ENCODE measurements around the gene RBMS3.
A peak's percentile ranks its signal among the peaks of the same experiment; 100 is the strongest.
"Not testable (repeated sequence)": the region's sequence is repeated elsewhere in the genome, so short reads cannot be mapped to it uniquely, and the experiment has no call there.

Gene RBMS3

DNA sequence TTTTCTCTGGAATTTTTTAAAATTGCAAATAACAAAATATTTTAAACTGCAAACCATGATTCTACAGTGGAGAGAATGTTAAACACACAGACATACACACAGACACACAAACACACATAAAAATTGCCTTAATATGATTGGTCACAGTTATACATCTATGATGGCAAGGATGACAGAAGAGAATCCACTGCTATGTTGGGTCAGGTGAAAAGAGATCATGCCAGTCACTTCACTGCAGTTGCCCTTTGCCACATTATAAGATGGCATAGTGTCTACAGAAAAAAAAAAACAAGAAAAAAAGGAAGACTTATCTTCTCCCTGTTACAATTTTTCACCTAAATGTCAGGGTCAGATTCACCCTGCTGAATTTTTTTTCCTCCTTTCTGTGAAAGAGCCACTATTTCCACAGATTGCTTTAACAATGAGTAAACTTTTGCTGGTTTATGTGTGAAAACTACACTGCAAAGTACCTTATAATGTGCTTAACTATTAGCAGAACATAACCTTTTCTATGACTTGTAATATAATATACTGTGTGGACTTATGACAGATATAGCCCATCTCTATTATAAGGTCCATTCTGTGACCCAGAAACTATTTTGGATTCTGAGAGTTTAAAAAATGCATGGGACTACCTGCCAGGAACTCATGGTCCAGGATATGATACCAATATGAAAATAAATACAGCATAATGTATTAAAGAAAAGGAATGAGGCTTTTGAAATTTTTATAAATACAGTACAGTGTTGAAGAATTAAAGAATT lies 111.9 kb downstream of the RBMS3 start:
- no peak for DNase-seq

DNA sequence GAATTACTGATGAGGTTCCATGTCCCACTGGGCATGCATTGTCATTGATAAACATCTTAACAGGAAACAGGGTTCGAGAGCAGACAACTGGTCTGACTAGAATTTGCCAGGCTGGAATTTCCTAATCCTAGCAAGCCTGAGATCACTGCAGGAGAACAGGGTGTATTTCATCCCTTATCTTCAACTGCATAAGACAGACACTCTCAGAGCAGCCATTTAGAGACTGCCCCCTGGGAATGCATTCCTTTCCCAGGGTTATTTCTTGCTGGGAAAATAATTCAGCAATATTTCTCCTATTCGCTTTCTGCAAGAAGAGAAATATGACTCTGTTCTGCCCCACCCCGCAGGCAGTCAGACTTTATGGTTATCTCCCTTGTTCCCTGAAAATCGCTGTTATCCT lies 113.1 kb downstream of the RBMS3 start:
- not testable (repeated sequence) for DNase-seq

DNA sequence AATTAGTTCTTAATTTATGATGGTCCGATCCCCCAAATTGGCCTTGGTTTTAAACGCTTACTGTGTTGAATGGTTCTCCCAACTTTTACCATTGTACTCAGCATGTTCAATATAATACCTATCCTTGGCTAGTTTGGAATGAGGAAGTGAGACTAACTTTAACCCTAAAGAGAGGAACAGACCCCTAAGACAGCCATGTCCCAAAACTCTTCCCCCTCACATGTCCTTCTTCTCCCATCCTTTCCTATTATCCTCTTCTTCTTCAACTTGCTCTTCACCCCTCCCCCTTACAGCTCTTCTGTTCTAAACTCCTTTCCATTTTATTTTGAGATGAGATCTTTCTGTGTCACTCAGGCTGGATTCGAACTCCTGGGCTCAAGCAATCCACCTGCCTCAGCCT lies 116.5 kb downstream of the RBMS3 start:
- no peak for DNase-seq

DNA sequence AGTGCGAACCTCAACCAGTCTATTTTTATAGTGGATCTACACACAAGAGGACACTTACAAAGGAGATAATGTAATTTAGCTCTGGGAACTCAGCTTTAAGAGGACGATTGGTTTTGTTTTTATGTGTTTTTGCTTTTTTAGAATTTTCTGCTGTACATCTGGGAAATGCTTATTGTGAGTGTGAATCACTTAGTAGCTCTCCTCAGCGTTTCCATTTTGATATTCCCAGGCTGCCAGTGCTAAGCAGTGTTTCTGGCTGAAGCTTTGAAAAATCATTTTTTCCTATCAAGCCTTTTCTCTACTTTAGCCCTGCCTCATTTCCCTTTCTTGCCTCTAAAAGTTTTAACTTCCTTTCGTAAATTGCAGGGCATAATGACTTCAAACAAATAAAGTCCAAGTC lies 117.9 kb downstream of the RBMS3 start:
- no peak for DNase-seq

- DNase-seq: no peak
Measured at GRCh38 chr3:29406291-29406832, 125.5 kb downstream of the RBMS3 start.

DNA sequence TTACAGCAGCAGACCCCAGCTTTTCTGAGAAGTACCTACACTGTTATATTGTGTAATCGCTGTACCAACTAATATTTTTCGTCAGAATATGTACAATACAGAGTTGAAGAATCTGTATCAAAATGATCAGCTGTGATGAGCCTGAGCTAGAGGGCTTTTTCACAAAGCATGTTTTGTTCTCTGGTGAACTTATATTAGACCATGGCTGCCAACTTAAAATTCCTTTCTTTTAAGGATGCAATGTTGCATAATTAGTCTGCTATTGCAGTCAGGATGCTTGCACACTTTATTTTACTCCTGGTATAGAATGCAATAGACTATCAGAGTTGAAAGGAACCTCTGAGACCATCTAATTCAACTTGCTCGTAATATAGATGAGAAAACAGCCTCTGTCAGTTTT lies 127.8 kb downstream of the RBMS3 start:
- no peak for DNase-seq

- DNase-seq: no peak
Measured at GRCh38 chr3:29409409-29409808, 128.5 kb downstream of the RBMS3 start.

DNA sequence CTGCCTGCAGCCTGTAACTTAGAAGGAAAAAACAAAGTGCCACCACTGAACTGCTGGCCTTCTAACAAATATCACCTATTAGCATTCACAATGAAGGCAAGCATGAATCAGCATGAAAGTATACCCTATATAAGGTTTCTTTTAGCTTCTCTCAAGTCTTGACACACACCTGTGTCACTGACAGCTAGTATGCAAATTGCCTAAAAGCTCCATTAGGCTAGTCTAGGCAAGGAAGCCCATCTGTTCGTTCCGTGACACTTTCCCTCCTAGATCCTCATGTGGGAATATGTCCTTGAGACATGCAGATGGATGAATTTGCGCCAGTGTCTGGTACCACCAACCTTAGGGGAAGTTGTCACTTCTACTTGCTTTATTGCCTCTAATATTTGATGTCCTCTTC lies 129.3 kb downstream of the RBMS3 start:
- no peak for DNase-seq

DNA sequence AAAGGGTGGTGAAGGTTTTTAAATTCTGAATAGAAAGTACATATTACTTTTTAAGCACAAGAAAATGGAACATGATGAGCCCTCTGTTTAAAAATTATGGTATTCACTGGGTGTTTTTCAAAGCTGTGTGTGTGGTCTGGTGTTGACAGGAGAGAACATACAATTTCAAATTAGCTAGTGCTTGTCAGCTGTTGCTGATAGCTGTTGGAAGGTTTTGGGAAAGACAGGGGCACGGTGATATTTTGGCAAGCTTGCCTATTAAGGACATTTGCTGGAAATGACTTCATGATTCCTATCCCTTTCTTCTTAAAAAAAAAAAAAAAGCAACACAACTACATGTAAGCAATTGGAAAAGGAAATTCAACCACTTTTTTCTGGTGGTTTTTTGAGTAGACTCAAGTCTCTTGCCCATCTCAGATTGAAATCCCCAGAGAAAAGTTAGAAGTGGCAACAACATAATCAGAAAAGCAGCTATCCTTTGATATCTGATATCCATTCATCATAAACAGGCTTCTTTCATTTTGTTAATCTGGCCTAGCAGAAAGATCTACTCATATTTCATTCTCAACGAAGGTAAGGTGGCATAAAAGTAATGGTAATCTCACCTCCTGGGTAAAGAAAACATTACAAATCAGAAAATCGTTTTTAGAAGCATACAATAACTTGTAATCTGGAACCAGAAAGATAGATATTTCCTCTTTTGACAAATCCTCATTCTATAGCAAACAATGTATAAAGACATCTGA lies 130.0 kb downstream of the RBMS3 start:
- DNase-seq: no peak

- DNase-seq: no peak
Measured at GRCh38 chr3:29412110-29412509, 131.2 kb downstream of the RBMS3 start.

- no peak for DNase-seq
Measured at GRCh38 chr3:29414468-29415224, 133.8 kb downstream of the RBMS3 start.

DNA sequence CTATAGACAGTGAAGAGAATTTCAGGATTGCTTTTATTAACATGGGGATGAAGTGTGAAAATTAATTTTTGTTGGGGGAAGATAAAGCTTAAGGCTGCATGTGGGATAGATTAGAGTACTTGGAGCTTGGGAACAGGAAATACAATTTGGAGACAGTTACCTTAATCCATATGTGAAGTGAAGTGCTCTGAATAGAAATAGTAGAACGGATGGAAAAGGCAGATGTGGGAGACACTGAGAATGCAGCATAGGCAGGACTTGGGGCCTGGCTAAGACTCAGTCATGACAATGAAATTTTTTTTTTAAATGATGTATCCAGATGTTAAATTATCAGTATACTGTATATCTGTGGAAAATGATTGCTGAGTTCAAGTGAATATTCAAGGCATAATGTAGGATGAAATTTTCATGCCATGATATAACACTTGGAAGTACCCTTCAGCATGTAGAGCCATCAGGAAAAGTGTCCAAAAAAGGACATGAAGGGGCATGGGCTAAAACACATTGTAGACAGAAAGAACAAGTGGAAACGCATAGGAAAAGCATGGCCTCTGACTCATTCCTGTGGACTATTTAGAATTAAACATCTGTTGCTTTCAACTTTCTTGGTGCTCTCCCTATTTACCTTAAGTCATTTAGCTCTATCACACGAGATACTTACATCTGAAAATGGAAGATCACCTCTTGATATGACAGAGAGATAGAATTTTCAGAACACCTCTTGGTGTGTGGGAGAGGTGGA lies 134.8 kb downstream of the RBMS3 start:
- DNase-seq: no peak

- DNase-seq: no peak
Measured at GRCh38 chr3:29416514-29416913, 135.6 kb downstream of the RBMS3 start.

GRCh38 chr3:29420106-29420505 lies 139.2 kb downstream of the RBMS3 start:
- no peak for DNase-seq

DNA sequence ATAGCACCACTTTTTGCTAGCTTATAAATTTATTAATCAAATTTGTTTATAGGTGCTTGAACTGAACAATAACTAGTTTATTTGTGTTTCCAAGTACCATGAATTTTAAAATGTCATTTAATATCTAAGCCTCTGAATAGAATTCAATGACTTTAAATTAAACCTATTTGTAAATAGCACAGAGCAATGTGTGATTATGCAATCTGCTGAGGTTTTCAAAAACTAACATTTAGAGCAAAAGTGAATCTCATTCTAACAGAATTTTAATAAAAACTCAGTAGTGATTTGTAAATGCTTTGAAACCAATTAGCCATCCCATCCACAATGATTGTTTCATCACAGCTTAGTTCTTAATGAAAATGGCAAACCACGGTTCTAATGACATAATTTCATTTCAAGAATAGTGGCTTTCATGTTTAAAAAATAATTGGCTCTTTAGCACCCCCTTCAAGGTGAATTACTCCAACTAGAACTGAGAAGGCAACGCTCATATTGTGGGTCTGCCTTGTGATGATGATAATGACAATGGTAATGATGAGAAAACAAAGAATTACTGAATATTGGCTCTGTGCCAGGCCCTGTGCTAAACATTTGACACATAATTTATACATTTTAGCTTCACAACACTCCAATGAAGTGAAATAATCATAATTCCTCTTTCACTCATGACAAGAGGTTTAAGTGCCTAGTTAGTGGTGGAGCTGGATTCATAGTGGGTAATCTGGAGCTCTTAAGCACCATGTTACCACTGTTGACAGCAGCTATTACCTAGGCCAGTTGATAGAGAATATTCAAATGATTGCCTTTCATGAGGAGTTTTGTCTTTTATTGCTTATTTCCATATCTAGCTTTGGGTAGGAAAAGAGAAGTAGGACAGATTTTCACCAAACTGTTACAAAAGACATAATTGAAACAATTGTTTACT lies 145.7 kb downstream of the RBMS3 start:
- peak in 1 of 4 experiments; percentile 2 for DNase-seq

DNA sequence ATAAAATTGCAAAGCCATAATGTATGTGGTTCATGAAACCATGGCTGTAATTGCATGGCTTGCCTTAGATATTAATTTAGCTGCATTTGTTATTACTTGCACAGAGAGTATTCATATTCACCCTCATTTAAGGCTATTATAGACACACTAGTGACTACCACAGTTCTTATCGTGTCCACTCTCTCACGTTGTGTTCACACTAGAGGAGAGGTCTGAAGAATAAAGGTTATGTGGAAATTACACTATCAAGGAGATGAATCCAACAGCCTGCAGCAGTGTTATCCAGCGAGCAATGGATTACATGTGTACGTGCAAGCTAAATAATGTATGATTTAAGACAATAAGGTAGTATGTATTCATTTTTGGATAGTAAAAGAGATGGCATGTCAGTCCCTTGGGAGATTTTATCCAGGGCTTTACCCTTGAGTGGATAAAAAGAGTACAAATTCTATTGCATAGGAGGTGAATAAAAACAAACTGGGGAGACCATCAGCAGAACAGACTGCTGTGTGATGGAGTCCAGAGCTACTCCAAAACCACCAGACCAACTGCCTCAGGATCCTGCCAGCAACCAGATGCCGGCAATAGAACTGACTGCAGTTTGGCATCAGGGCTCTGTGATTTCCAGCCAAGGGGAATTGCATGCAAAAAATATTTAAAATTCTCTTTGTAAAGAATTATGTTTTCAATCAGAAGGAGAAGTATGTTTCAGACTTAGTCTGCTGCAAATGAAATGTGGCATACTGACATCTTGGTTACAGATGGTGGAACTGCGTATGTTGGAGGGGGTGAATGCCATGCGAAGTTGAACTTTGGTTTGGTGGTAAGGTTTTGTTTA lies 146.6 kb downstream of the RBMS3 start:
- DNase-seq: no peak

- DNase-seq: no peak
Measured at GRCh38 chr3:29429055-29429679, 148.3 kb downstream of the RBMS3 start.

DNA sequence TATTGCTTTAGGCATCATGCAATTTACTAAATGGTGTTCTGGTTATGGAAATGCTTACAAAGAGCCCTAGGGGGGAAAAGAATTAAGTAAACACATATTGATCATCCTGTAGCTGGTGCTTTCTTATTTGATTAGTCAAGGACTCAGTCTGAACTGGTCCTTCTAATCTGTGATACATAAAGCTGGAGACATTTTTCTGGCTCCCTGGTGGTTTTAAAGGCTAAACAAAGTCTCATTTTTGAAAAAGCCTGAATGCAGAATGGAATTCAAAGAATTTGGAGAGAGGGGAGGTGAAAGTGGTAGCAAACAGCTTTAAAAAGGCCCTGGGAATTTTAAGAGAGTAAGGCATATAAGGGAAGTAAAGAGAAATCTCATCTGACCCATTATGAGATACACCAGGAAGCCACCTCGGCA lies 149.7 kb downstream of the RBMS3 start:
- DNase-seq: no peak

GRCh38 chr3:29436612-29437323 lies 155.9 kb downstream of the RBMS3 start:
- no peak for DNase-seq
